Right hindlimb (tissue), 1 donor: ENCODE measurements around the gene ENPP4.
"Not testable (repeated sequence)": the region's sequence is repeated elsewhere in the genome, so short reads cannot be mapped to it uniquely, and the experiment has no call there.

Experiments
- DNase-seq: peaks from one replicate; pipeline ENCODE4 v3.0.0-alpha.2; 2018

Gene ENPP4

GRCh38 chr6:46131291-46131690 is 1.5 kb downstream of the ENPP4 start:
- not testable (repeated sequence) for DNase-seq

- no peak for DNase-seq
These were observed 4.4 kb downstream of the ENPP4 start for GRCh38 chr6:46134216-46134615.

GRCh38 chr6:46135176-46135575 is 5.4 kb downstream of the ENPP4 start:
- no peak for DNase-seq

- DNase-seq = no peak
These were observed 7.0 kb downstream of the ENPP4 start for GRCh38 chr6:46136831-46137230.

GRCh38 chr6:46137387-46137786 is 7.6 kb downstream of the ENPP4 start:
- DNase-seq = no peak

- no peak for DNase-seq
These were observed 8.5 kb downstream of the ENPP4 start for GRCh38 chr6:46138281-46138680.

GRCh38 chr6:46144270-46144669 is 14.5 kb downstream of the ENPP4 start:
- DNase-seq = no peak

GRCh38 chr6:46149066-46149465 is 19.3 kb downstream of the ENPP4 start:
- not testable (repeated sequence) for DNase-seq

GRCh38 chr6:46156701-46157100 is 26.9 kb downstream of the ENPP4 start:
- no peak for DNase-seq

GRCh38 chr6:46159229-46159628 is 29.4 kb downstream of the ENPP4 start:
- DNase-seq = no peak

GRCh38 chr6:46160102-46160501 is 30.3 kb downstream of the ENPP4 start:
- DNase-seq = no peak

- DNase-seq = peak; percentile 82
These were observed 40.8 kb downstream of the ENPP4 start, which contains the start of gene ENPP5 for GRCh38 chr6:46170357-46171289. Gene ENPP5 (minus strand): TSS chr6:46170980. CDS start chr6:46168262, 2,718 bp downstream.

- DNase-seq = no peak
These were observed 42.4 kb downstream of the ENPP4 start for GRCh38 chr6:46172176-46172575.

- DNase-seq = no peak
These were observed 45.1 kb downstream of the ENPP4 start for GRCh38 chr6:46174904-46175303.

GRCh38 chr6:46175446-46175845 is 45.7 kb downstream of the ENPP4 start:
- no peak for DNase-seq

- DNase-seq = no peak
These were observed 46.2 kb downstream of the ENPP4 start for GRCh38 chr6:46175976-46176375.

GRCh38 chr6:46184114-46184513 is 54.3 kb downstream of the ENPP4 start:
- DNase-seq = peak; percentile 44

GRCh38 chr6:46186583-46186982 is 56.8 kb downstream of the ENPP4 start:
- DNase-seq = no peak

GRCh38 chr6:46189726-46190125 is 59.9 kb downstream of the ENPP4 start:
- DNase-seq = no peak

GRCh38 chr6:46190889-46191288 is 61.1 kb downstream of the ENPP4 start:
- DNase-seq = no peak

- no peak for DNase-seq
These were observed 62.2 kb downstream of the ENPP4 start for GRCh38 chr6:46191961-46192360.
